HEK293 (cell line): ENCODE results near the gene ABCB4.

ENCODE experiments used
- CTCF ChIA-PET: fragments of 350-600 bp; formaldehyde crosslinking; extraction: SDS; loops from one replicate; lab custom pipeline; 2021; ENCODE audit warnings: antibody characterized with exemption; lab: Yijun Ruan, JAX
- POLR2A ChIA-PET: fragments of 300-600 bp; formaldehyde crosslinking; extraction: SDS; loops from one replicate; lab custom pipeline; 2020; ENCODE audit warnings: antibody characterized with exemption, inconsistent platforms; lab: Yijun Ruan, JAX
- H3K27ac ChIP-seq: fragments of 200-500 bp; sonication (Bioruptor generic); 2 replicates; pipeline ENCODE4 v1.5.1; 2014; ENCODE audit warnings: low read depth, low read length, control low read depth, inconsistent platforms; ENCODE audit errors: extremely low read depth
- H3K36me3 ChIP-seq, 2 experiments: fragments of 200-500 bp in 1 of 2; sonication (Bioruptor generic) in 1 of 2; 1 replicate in 1 of 2; 2 replicates in 1 of 2; pipeline ENCODE4 v1.5.1; 2014 to 2017; ENCODE audit warnings: inconsistent platforms in 2 of 2, low read length in 2 of 2; ENCODE audit not compliant: control insufficient read depth in 2 of 2, insufficient read depth in 1 of 2
- H3K4me1 ChIP-seq: fragments of 200-500 bp; sonication (Bioruptor generic); 2 replicates; pipeline ENCODE4 v1.5.1; 2014; ENCODE audit warnings: mild to moderate bottlenecking, low read length, inconsistent platforms; ENCODE audit not compliant: control insufficient read depth, insufficient read depth
- H3K4me3 ChIP-seq: 2 replicates; pipeline ENCODE4 v1.5.1; 2011; ENCODE audit warnings: low read depth, mild to moderate bottlenecking, control low read depth, low read length, moderate library complexity
- H3K9me3 ChIP-seq: fragments of 200-500 bp; sonication (Bioruptor generic); 2 replicates; pipeline ENCODE4 v1.5.1; 2014; ENCODE audit warnings: low read depth, low read length, inconsistent platforms; ENCODE audit not compliant: control insufficient read depth, insufficient read depth
- REPIN1 ChIP-seq: fragments of 450-650 bp; formaldehyde crosslinking; IDR thresholded peaks from 2 replicates; pipeline ENCODE4 v1.5.1; 2017; ENCODE audit warnings: missing biosample characterization, missing genetic modification characterization, low read depth
- TCF7L2 ChIP-seq: IDR thresholded peaks from 2 replicates; pipeline ENCODE4 v1.6.1; 2011; ENCODE audit warnings: low read depth, mild to moderate bottlenecking, inconsistent platforms, low read length, moderate library complexity, borderline replicate concordance
- ZBTB17 ChIP-seq: fragments of 450-650 bp; formaldehyde crosslinking; IDR thresholded peaks from 2 replicates; pipeline ENCODE4 v1.5.1; 2016; ENCODE audit warnings: missing biosample characterization, missing genetic modification characterization
- ZFP41 ChIP-seq: fragments of 450-650 bp; formaldehyde crosslinking; IDR thresholded peaks from 2 replicates; pipeline ENCODE4 v1.5.1; 2016; ENCODE audit warnings: missing biosample characterization, missing genetic modification characterization, borderline replicate concordance
- ZNF174 ChIP-seq: fragments of 450-650 bp; formaldehyde crosslinking; IDR thresholded peaks from 2 replicates; pipeline ENCODE4 v1.5.0; 2017; ENCODE audit warnings: missing biosample characterization, mild to moderate bottlenecking, missing genetic modification characterization
- ZNF2 ChIP-seq: fragments of 450-650 bp; formaldehyde crosslinking; IDR thresholded peaks from 2 replicates; pipeline ENCODE4 v1.5.1; 2016; ENCODE audit warnings: missing biosample characterization, missing genetic modification characterization
- ZNF214 ChIP-seq: fragments of 450-650 bp; formaldehyde crosslinking; IDR thresholded peaks from 2 replicates; pipeline ENCODE4 v1.5.1; 2017; ENCODE audit warnings: missing biosample characterization, mild to moderate bottlenecking, missing genetic modification characterization, borderline replicate concordance
- ZNF350 ChIP-seq: fragments of 450-650 bp; formaldehyde crosslinking; IDR thresholded peaks from 2 replicates; pipeline ENCODE4 v1.5.0; 2017; ENCODE audit warnings: missing biosample characterization, mild to moderate bottlenecking, missing genetic modification characterization
- ZNF354C ChIP-seq: fragments of 450-650 bp; formaldehyde crosslinking; IDR thresholded peaks from 2 replicates; pipeline ENCODE4 v1.5.1; 2016; ENCODE audit warnings: missing biosample characterization, missing genetic modification characterization, low read depth, borderline replicate concordance
- ZNF560 ChIP-seq: fragments of 450-650 bp; formaldehyde crosslinking; IDR thresholded peaks from 2 replicates; pipeline ENCODE4 v1.5.1; 2017; ENCODE audit warnings: missing biosample characterization, missing genetic modification characterization, borderline replicate concordance
- ZNF561 ChIP-seq: fragments of 450-650 bp; IDR thresholded peaks from 2 replicates; pipeline ENCODE4 v1.5.1; 2018; ENCODE audit warnings: missing biosample characterization, missing genetic modification characterization, borderline replicate concordance
- ZNF596 ChIP-seq: fragments of 450-650 bp; IDR thresholded peaks from 2 replicates; pipeline ENCODE4 v1.5.0; 2018; ENCODE audit warnings: missing biosample characterization, mild to moderate bottlenecking, missing genetic modification characterization, moderate library complexity
- ZNF707 ChIP-seq: fragments of 450-650 bp; formaldehyde crosslinking; IDR thresholded peaks from 2 replicates; pipeline ENCODE4 v1.5.1; 2016; ENCODE audit warnings: missing biosample characterization, missing genetic modification characterization
- ZNF76 ChIP-seq: fragments of 450-650 bp; formaldehyde crosslinking; IDR thresholded peaks from 2 replicates; pipeline ENCODE4; 2016; ENCODE audit warnings: low read depth, missing biosample characterization, missing genetic modification characterization, borderline replicate concordance
- ZNF843 ChIP-seq: fragments of 450-650 bp; formaldehyde crosslinking; IDR thresholded peaks from 2 replicates; pipeline ENCODE4 v1.5.1; 2016; ENCODE audit warnings: missing biosample characterization, missing genetic modification characterization
- TF ChIP-seq, protein P1 (sequence below): fragments of 450-650 bp; formaldehyde crosslinking; IDR thresholded peaks from 2 replicates; pipeline ENCODE4 v1.5.1; 2016; ENCODE audit warnings: missing biosample characterization, missing genetic modification characterization
- TF ChIP-seq, protein P2 (sequence below): fragments of 450-650 bp; formaldehyde crosslinking; IDR thresholded peaks from 2 replicates; pipeline ENCODE4 v1.5.1; 2016; ENCODE audit warnings: missing biosample characterization, missing genetic modification characterization
- TF ChIP-seq, protein P3 (sequence below): fragments of 450-650 bp; formaldehyde crosslinking; IDR thresholded peaks from 2 replicates; pipeline ENCODE4 v1.5.1; 2017; ENCODE audit warnings: missing biosample characterization, mild to moderate bottlenecking, missing genetic modification characterization, moderate library complexity
- TF ChIP-seq, protein P4 (sequence below): fragments of 450-650 bp; formaldehyde crosslinking; IDR thresholded peaks from 2 replicates; pipeline ENCODE4 v1.5.1; 2017; ENCODE audit warnings: missing biosample characterization, missing genetic modification characterization
- TF ChIP-seq, protein P5 (sequence below): fragments of 450-650 bp; formaldehyde crosslinking; IDR thresholded peaks from 2 replicates; pipeline ENCODE4 v1.5.1; 2017; ENCODE audit warnings: missing biosample characterization, missing genetic modification characterization
- TF ChIP-seq, protein P6 (sequence below): fragments of 450-650 bp; formaldehyde crosslinking; IDR thresholded peaks from 2 replicates; pipeline ENCODE4 v1.5.1; 2016; ENCODE audit warnings: missing biosample characterization, missing genetic modification characterization, low read depth

Gene ABCB4

DNA sequence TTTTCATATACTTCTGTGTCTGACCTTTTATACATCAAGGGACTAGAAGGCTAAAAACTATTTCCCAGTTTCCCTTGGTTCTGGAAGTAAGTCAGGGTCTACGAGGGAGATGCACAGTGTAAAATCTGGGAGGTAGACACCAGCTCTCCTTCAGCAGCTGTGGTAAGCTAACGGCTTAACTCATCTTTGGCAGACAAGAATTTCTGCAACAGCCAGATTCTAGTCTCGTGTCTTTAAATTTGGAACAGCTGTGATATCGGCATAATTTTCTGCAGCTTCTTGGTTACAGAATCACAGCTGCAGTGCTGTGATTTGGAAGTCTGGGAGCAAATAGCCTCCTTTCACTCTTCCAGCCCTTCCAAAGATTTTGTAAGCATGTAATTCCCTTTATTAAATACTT lies 37.4 kb upstream of the ABCB4 start:
- TF ChIP-seq ZNF2 (tag by site-specific recombination) (no peak), ZNF76 (tag by site-specific recombination) (no peak)
- H3K27ac ChIP-seq: no peak overlapping the region
- H3K9me3 ChIP-seq: no peaks in the 10 kb centered on the region
- ChIA-PET CTCF (no interaction called here), POLR2A (no interaction called here)
- no peak overlapping the region for H3K4me3 ChIP-seq
- H3K36me3 ChIP-seq: peaks cover 0 to 17% of the 10 kb centered on the region in 2 experiments; a peak in 1 of 3 replicates
- no peaks in the 10 kb centered on the region for H3K4me1 ChIP-seq

DNA sequence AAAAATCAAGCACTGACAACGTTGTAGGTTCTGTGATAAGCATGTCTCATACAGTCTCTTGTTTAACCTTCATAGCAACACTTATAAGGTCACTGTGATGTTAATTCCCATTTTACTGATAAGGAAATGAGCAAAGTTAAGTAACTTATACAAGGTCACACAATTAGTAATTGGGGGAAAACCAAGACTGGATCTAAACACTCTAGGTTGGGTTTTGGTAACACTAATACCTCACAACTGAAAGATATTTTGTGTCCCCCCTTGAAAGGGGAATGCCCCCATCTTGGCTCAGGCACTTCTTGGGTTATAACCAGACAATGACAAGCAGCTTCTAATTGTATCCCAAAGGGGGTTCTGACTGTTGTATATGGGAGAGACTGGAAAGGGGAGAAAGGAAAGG lies 36.0 kb upstream of the ABCB4 start:
- ChIA-PET POLR2A (no interaction called here), CTCF (interaction anchor here (1.1 kb wide), 1 partner anchor 95 kb away, joined by 3 read pairs; no protein-coding TSS in a partner anchor)
- Histone ChIP-seq H3K36me3 (peaks cover 0 to 17% of the 10 kb centered on the region in 2 experiments; a peak in 1 of 3 replicates), H3K27ac (no peak overlapping the region), H3K4me1 (no peaks in the 10 kb centered on the region), H3K4me3 (no peak overlapping the region), H3K9me3 (no peaks in the 10 kb centered on the region)
- TF ChIP-seq ZNF707 (tag by site-specific recombination) (no peak), ZNF350 (tag by site-specific recombination) (no peak), ZBTB17 (no peak), TCF7L2 (no peak), ZNF214 (tag by site-specific recombination) (no peak), ZNF843 (tag by site-specific recombination) (no peak), REPIN1 (tag by site-specific recombination) (no peak), ZFP41 (no peak), ZNF174 (tag by site-specific recombination) (no peak), ZNF561 (no peak), ZNF354C (tag by site-specific recombination) (no peak)
- TF ChIP-seq, protein P1, sequence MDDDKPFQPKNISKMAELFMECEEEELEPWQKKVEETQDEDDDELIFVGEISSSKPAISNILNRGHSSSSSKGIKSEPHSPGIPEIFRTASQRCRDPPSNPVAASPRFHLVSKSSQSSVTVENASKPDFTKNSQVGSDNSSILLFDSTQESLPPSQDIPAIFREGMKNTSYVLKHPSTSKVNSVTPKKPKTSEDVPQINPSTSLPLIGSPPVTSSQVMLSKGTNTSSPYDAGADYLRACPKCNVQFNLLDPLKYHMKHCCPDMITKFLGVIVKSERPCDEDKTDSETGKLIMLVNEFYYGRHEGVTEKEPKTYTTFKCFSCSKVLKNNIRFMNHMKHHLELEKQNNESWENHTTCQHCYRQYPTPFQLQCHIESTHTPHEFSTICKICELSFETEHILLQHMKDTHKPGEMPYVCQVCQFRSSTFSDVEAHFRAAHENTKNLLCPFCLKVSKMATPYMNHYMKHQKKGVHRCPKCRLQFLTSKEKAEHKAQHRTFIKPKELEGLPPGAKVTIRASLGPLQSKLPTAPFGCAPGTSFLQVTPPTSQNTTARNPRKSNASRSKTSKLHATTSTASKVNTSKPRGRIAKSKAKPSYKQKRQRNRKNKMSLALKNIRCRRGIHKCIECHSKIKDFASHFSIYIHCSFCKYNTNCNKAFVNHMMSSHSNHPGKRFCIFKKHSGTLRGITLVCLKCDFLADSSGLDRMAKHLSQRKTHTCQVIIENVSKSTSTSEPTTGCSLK (tag by site-specific recombination): no peak

DNA sequence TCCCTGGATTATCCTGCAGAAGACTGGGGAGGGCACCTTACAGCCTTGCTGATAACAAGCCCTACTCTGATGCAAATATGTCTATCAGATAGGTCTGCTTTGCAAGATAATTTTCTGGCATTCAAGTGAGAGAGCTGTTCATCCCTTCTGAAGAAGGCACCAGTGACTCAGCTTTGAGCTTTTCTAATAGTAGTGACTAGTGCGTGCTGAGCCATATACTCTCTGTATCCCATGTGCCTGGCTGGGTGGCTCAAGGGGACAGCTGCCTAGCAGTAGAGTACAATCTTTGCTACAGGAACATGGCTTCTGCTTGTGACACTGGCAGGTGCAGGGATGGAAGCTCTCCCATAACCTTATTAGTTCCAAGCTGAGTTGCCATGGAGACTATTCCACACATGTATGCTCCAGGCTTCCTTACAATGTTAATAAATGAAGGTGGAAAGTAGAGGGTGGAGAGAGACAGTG lies 35.0 kb upstream of the ABCB4 start:
- no peak overlapping the region for H3K4me3 ChIP-seq
- CTCF ChIA-PET: interaction anchor here (1.1 kb wide), 1 partner anchor 94 kb away, joined by 3 read pairs; no protein-coding TSS in a partner anchor
- H3K36me3 ChIP-seq: peaks cover 0 to 17% of the 10 kb centered on the region in 2 experiments; a peak in 1 of 3 replicates
- POLR2A ChIA-PET: no interaction called here
- no peaks in the 10 kb centered on the region for H3K4me1 ChIP-seq
- no peak overlapping the region for H3K27ac ChIP-seq
- no peaks in the 10 kb centered on the region for H3K9me3 ChIP-seq
- TF ChIP-seq ZNF560: no peak
- TF ChIP-seq, protein P2, sequence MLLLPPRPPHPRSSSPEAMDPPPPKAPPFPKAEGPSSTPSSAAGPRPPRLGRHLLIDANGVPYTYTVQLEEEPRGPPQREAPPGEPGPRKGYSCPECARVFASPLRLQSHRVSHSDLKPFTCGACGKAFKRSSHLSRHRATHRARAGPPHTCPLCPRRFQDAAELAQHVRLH (tag by site-specific recombination): no peak
- no peak for TF ChIP-seq ZNF174 (tag by site-specific recombination)
- TF ChIP-seq ZNF2 (tag by site-specific recombination): no peak
- TF ChIP-seq, protein P3, sequence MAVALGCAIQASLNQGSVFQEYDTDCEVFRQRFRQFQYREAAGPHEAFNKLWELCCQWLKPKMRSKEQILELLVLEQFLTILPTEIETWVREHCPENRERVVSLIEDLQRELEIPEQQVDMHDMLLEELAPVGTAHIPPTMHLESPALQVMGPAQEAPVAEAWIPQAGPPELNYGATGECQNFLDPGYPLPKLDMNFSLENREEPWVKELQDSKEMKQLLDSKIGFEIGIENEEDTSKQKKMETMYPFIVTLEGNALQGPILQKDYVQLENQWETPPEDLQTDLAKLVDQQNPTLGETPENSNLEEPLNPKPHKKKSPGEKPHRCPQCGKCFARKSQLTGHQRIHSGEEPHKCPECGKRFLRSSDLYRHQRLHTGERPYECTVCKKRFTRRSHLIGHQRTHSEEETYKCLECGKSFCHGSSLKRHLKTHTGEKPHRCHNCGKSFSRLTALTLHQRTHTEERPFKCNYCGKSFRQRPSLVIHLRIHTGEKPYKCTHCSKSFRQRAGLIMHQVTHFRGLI (tag by site-specific recombination): no peak
- TF ChIP-seq, protein P4, sequence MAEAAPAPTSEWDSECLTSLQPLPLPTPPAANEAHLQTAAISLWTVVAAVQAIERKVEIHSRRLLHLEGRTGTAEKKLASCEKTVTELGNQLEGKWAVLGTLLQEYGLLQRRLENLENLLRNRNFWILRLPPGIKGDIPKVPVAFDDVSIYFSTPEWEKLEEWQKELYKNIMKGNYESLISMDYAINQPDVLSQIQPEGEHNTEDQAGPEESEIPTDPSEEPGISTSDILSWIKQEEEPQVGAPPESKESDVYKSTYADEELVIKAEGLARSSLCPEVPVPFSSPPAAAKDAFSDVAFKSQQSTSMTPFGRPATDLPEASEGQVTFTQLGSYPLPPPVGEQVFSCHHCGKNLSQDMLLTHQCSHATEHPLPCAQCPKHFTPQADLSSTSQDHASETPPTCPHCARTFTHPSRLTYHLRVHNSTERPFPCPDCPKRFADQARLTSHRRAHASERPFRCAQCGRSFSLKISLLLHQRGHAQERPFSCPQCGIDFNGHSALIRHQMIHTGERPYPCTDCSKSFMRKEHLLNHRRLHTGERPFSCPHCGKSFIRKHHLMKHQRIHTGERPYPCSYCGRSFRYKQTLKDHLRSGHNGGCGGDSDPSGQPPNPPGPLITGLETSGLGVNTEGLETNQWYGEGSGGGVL (tag by site-specific recombination): no peak
- TF ChIP-seq, protein P5, sequence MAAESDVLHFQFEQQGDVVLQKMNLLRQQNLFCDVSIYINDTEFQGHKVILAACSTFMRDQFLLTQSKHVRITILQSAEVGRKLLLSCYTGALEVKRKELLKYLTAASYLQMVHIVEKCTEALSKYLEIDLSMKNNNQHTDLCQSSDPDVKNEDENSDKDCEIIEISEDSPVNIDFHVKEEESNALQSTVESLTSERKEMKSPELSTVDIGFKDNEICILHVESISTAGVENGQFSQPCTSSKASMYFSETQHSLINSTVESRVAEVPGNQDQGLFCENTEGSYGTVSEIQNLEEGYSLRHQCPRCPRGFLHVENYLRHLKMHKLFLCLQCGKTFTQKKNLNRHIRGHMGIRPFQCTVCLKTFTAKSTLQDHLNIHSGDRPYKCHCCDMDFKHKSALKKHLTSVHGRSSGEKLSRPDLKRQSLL (tag by site-specific recombination): no peak
- TF ChIP-seq ZNF596 (tag by site-specific recombination): no peak
- TF ChIP-seq, protein P6, sequence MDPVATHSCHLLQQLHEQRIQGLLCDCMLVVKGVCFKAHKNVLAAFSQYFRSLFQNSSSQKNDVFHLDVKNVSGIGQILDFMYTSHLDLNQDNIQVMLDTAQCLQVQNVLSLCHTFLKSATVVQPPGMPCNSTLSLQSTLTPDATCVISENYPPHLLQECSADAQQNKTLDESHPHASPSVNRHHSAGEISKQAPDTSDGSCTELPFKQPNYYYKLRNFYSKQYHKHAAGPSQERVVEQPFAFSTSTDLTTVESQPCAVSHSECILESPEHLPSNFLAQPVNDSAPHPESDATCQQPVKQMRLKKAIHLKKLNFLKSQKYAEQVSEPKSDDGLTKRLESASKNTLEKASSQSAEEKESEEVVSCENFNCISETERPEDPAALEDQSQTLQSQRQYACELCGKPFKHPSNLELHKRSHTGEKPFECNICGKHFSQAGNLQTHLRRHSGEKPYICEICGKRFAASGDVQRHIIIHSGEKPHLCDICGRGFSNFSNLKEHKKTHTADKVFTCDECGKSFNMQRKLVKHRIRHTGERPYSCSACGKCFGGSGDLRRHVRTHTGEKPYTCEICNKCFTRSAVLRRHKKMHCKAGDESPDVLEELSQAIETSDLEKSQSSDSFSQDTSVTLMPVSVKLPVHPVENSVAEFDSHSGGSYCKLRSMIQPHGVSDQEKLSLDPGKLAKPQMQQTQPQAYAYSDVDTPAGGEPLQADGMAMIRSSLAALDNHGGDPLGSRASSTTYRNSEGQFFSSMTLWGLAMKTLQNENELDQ (tag by site-specific recombination): no peak
